Measurements from ENCODE around the gene EOGT. TPM values are rescaled to one million over a fixed set of nuclear protein-coding genes. Genes with fewer than 3 reads are reported as not detected.

Gene EOGT
- total and polyA plus RNA-seq, 9 donors = 12.9 to 19.9 (median 17.5) TPM

GRCh38 chr3:68997887-68998286 lies 15.6 kb downstream of the EOGT start:
- no CpG with 5 or more reads among the region's 6 CpGs for WGBS (ENCODE audit: insufficient coverage)
- Histone ChIP-seq H3K36me3 (ENCODE audit: control insufficient read depth, insufficient read depth, low read length) (peaks cover 23% of the 10 kb centered on the region), H3K27me3 (ENCODE audit: control insufficient read depth, insufficient read depth, low read length) (no peaks in the 10 kb centered on the region), H3K9me3 (replicated peaks; ENCODE audit: control insufficient read depth, low read depth, low read length) (no peaks in the 10 kb centered on the region), H3K4me3 (ENCODE audit: low read length) (no peak overlapping the region), H3K4me1 (ENCODE audit: control insufficient read depth, insufficient read depth, low read length) (no peaks in the 10 kb centered on the region), H3K27ac (ENCODE audit: low read length) (no peak overlapping the region)
- DNase-seq = no peak

- 65% methylated on average over 7 of the region's 8 CpGs for WGBS (ENCODE audit: insufficient coverage)
- Histone ChIP-seq H3K27me3 (ENCODE audit: control insufficient read depth, insufficient read depth, low read length) (no peaks in the 10 kb centered on the region), H3K4me1 (ENCODE audit: control insufficient read depth, insufficient read depth, low read length) (no peaks in the 10 kb centered on the region), H3K27ac (ENCODE audit: low read length) (no peak overlapping the region), H3K36me3 (ENCODE audit: control insufficient read depth, insufficient read depth, low read length) (peaks cover 23% of the 10 kb centered on the region), H3K9me3 (replicated peaks; ENCODE audit: control insufficient read depth, low read depth, low read length) (no peaks in the 10 kb centered on the region), H3K4me3 (ENCODE audit: low read length) (no peak overlapping the region)
- DNase-seq = no peak
Measured at GRCh38 chr3:68996356-68996995, 17.0 kb downstream of the EOGT start.

- WGBS (ENCODE audit: insufficient coverage) = no CpG with 5 or more reads among the region's 4 CpGs
- H3K4me3 ChIP-seq (ENCODE audit: low read length) = no peak overlapping the region
Measured at GRCh38 chr3:68988740-68989139, 24.7 kb downstream of the EOGT start.

GRCh38 chr3:68987322-68987721 lies 26.2 kb downstream of the EOGT start:
- Histone ChIP-seq H3K27ac (ENCODE audit: low read length) (no peak overlapping the region), H3K9me3 (replicated peaks; ENCODE audit: control insufficient read depth, low read depth, low read length) (no peaks in the 10 kb centered on the region), H3K27me3 (ENCODE audit: control insufficient read depth, insufficient read depth, low read length) (no peaks in the 10 kb centered on the region), H3K4me1 (ENCODE audit: control insufficient read depth, insufficient read depth, low read length) (no peaks in the 10 kb centered on the region), H3K4me3 (ENCODE audit: low read length) (no peak overlapping the region), H3K36me3 (ENCODE audit: control insufficient read depth, insufficient read depth, low read length) (peaks cover 31% of the 10 kb centered on the region)
- DNase-seq = no peak
- WGBS (ENCODE audit: insufficient coverage) = no CpG with 5 or more reads among the region's 6 CpGs

More at GRCh38 chr3:68988740-68989139, 24.7 kb downstream of the EOGT start:
- DNase-seq = no peak
- H3K9me3 ChIP-seq (replicated peaks; ENCODE audit: control insufficient read depth, low read depth, low read length) = no peaks in the 10 kb centered on the region
- no peak overlapping the region for H3K27ac ChIP-seq (ENCODE audit: low read length)
- no peaks in the 10 kb centered on the region for H3K4me1 ChIP-seq (ENCODE audit: control insufficient read depth, insufficient read depth, low read length)
- H3K36me3 ChIP-seq (ENCODE audit: control insufficient read depth, insufficient read depth, low read length) = peaks cover 28% of the 10 kb centered on the region
- H3K27me3 ChIP-seq (ENCODE audit: control insufficient read depth, insufficient read depth, low read length) = no peaks in the 10 kb centered on the region

- Histone ChIP-seq H3K9me3 (replicated peaks; ENCODE audit: control insufficient read depth, low read depth, low read length) (no peaks in the 10 kb centered on the region), H3K27ac (ENCODE audit: low read length) (no peak overlapping the region), H3K36me3 (ENCODE audit: control insufficient read depth, insufficient read depth, low read length) (peaks cover 35% of the 10 kb centered on the region), H3K4me3 (ENCODE audit: low read length) (no peak overlapping the region), H3K27me3 (ENCODE audit: control insufficient read depth, insufficient read depth, low read length) (no peaks in the 10 kb centered on the region), H3K4me1 (ENCODE audit: control insufficient read depth, insufficient read depth, low read length) (no peaks in the 10 kb centered on the region)
- WGBS (ENCODE audit: insufficient coverage) = 92% methylated on average over 5 of the region's 6 CpGs
- no peak for DNase-seq
Measured at GRCh38 chr3:68986496-68987208, 26.8 kb downstream of the EOGT start.

- DNase-seq = no peak
- Histone ChIP-seq H3K4me1 (ENCODE audit: control insufficient read depth, insufficient read depth, low read length) (no peaks in the 10 kb centered on the region), H3K27ac (ENCODE audit: low read length) (no peak overlapping the region), H3K9me3 (replicated peaks; ENCODE audit: control insufficient read depth, low read depth, low read length) (no peaks in the 10 kb centered on the region), H3K36me3 (ENCODE audit: control insufficient read depth, insufficient read depth, low read length) (peaks cover 42% of the 10 kb centered on the region), H3K27me3 (ENCODE audit: control insufficient read depth, insufficient read depth, low read length) (no peaks in the 10 kb centered on the region), H3K4me3 (ENCODE audit: low read length) (no peak overlapping the region)
- no CpG with 5 or more reads among the region's 3 CpGs for WGBS (ENCODE audit: insufficient coverage)
Measured at GRCh38 chr3:68985146-68985790, 28.2 kb downstream of the EOGT start.

GRCh38 chr3:68984011-68984530 lies 29.4 kb downstream of the EOGT start:
- Histone ChIP-seq H3K9me3 (replicated peaks; ENCODE audit: control insufficient read depth, low read depth, low read length) (no peaks in the 10 kb centered on the region), H3K27ac (ENCODE audit: low read length) (no peak overlapping the region), H3K4me1 (ENCODE audit: control insufficient read depth, insufficient read depth, low read length) (no peaks in the 10 kb centered on the region), H3K27me3 (ENCODE audit: control insufficient read depth, insufficient read depth, low read length) (no peaks in the 10 kb centered on the region), H3K36me3 (ENCODE audit: control insufficient read depth, insufficient read depth, low read length) (peaks cover 46% of the 10 kb centered on the region), H3K4me3 (ENCODE audit: low read length) (no peak overlapping the region)
- 64% methylated on average over 2 of the region's 5 CpGs for WGBS (ENCODE audit: insufficient coverage)
- no peak for DNase-seq

GRCh38 chr3:68977486-68978167 lies 35.9 kb downstream of the EOGT start:
- no peak for DNase-seq
- 82% methylated on average over 3 of the region's 8 CpGs for WGBS (ENCODE audit: insufficient coverage)
- Histone ChIP-seq H3K36me3 (ENCODE audit: control insufficient read depth, insufficient read depth, low read length) (peaks cover 24% of the 10 kb centered on the region), H3K27ac (ENCODE audit: low read length) (no peak overlapping the region), H3K27me3 (ENCODE audit: control insufficient read depth, insufficient read depth, low read length) (no peaks in the 10 kb centered on the region), H3K4me1 (ENCODE audit: control insufficient read depth, insufficient read depth, low read length) (no peaks in the 10 kb centered on the region), H3K9me3 (replicated peaks; ENCODE audit: control insufficient read depth, low read depth, low read length) (no peaks in the 10 kb centered on the region), H3K4me3 (ENCODE audit: low read length) (no peak overlapping the region)

- H3K27me3 ChIP-seq (ENCODE audit: control insufficient read depth, insufficient read depth, low read length) = no peaks in the 10 kb centered on the region
- no peaks in the 10 kb centered on the region for H3K9me3 ChIP-seq (replicated peaks; ENCODE audit: control insufficient read depth, low read depth, low read length)
- no peak overlapping the region for H3K4me3 ChIP-seq (ENCODE audit: low read length)
- DNase-seq = no peak
- peaks cover 10% of the 10 kb centered on the region for H3K36me3 ChIP-seq (ENCODE audit: control insufficient read depth, insufficient read depth, low read length)
- 33% methylated on average over 1 of the region's 5 CpGs for WGBS (ENCODE audit: insufficient coverage)
- no peaks in the 10 kb centered on the region for H3K4me1 ChIP-seq (ENCODE audit: control insufficient read depth, insufficient read depth, low read length)
- H3K27ac ChIP-seq (ENCODE audit: low read length) = no peak overlapping the region
Measured at GRCh38 chr3:68974711-68975110, 38.8 kb downstream of the EOGT start.

GRCh38 chr3:68973639-68974038 lies 39.8 kb downstream of the EOGT start:
- Histone ChIP-seq H3K4me3 (ENCODE audit: low read length) (no peak overlapping the region), H3K36me3 (ENCODE audit: control insufficient read depth, insufficient read depth, low read length) (peaks cover 6% of the 10 kb centered on the region), H3K4me1 (ENCODE audit: control insufficient read depth, insufficient read depth, low read length) (no peaks in the 10 kb centered on the region), H3K27me3 (ENCODE audit: control insufficient read depth, insufficient read depth, low read length) (no peaks in the 10 kb centered on the region), H3K9me3 (replicated peaks; ENCODE audit: control insufficient read depth, low read depth, low read length) (no peaks in the 10 kb centered on the region), H3K27ac (ENCODE audit: low read length) (no peak overlapping the region)
- 71% methylated on average over 7 of the region's 7 CpGs for WGBS (ENCODE audit: insufficient coverage)
- no peak for DNase-seq
